ENCODE data around the gene ASPG. TPM values are rescaled to one million over a fixed set of nuclear protein-coding genes. Genes with fewer than 3 reads are reported as not detected.

Gene ASPG
- total RNA-seq, 2 donors from 2014 or later = 78.5 to 161 TPM

DNA sequence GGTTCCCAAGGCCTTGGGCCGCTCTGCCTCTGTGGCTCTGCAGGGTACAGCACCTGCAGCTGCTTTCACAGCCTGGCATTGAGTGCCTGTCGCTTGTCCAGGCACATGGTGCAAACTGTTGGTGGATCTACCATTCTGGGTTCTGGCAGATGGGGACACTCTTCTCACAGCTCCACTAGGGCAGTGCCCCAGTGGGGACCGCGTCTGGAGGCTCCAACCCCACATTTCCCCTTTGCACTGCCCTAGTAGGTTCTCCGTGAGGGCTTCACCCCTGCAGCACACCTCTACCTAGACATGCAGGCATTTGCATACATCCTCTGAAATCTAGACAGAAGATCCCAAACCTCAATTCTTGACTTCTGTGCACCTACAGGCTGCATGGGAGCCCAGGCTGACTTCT is 19.2 kb upstream of the ASPG start:
- H3K9me3 ChIP-seq = peaks cover 0 to 4% of the 10 kb centered on the region in 2 donors
- no peaks in the 10 kb centered on the region for H3K4me1 ChIP-seq
- no peaks in the 10 kb centered on the region for H3K36me3 ChIP-seq
- TF ChIP-seq, protein P1, sequence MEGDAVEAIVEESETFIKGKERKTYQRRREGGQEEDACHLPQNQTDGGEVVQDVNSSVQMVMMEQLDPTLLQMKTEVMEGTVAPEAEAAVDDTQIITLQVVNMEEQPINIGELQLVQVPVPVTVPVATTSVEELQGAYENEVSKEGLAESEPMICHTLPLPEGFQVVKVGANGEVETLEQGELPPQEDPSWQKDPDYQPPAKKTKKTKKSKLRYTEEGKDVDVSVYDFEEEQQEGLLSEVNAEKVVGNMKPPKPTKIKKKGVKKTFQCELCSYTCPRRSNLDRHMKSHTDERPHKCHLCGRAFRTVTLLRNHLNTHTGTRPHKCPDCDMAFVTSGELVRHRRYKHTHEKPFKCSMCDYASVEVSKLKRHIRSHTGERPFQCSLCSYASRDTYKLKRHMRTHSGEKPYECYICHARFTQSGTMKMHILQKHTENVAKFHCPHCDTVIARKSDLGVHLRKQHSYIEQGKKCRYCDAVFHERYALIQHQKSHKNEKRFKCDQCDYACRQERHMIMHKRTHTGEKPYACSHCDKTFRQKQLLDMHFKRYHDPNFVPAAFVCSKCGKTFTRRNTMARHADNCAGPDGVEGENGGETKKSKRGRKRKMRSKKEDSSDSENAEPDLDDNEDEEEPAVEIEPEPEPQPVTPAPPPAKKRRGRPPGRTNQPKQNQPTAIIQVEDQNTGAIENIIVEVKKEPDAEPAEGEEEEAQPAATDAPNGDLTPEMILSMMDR (IDR thresholded peaks at IDR 0.05) = no peak
- no peaks in the 10 kb centered on the region for H3K27me3 ChIP-seq
- DNase-seq (ENCODE audit: low spot score) = no peak
- H3K27ac ChIP-seq = no peak overlapping the region
- no peak overlapping the region for H3K4me3 ChIP-seq

DNA sequence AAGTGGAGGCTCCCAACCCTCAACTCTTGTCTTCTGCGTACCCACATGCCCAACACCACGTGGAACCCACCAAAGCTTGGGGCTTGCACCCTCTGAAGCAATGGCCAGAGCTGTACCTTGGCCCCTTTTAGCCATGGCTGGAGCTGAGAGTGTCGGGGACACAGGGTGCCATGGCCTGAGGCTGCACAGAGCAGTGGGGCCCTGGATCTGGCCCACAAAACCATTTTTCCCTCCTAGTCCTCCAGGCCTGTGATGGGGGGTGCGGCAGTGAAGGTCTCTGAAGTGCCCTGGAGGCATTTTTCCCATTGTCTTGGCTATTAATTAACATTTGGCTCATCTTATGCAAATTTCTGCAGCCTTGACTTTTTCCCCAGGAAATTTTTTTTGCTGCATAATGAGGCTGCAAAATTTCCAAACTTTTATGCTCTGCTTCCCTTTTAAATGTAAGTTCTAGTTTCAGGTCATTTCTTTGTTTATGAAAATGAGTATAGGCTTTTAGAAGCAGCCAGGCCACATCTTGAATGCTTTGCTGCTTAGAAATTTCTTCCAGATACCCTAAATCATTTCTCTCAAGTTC is 18.7 kb upstream of the ASPG start:
- Histone ChIP-seq H3K4me1 (no peaks in the 10 kb centered on the region), H3K27me3 (no peaks in the 10 kb centered on the region), H3K9me3 (peaks cover 0 to 4% of the 10 kb centered on the region in 2 donors), H3K27ac (no peak overlapping the region), H3K36me3 (no peaks in the 10 kb centered on the region), H3K4me3 (no peak overlapping the region)
- no peak for DNase-seq (ENCODE audit: low spot score)
- TF ChIP-seq, protein P1 (IDR thresholded peaks at IDR 0.05) = no peak

DNA sequence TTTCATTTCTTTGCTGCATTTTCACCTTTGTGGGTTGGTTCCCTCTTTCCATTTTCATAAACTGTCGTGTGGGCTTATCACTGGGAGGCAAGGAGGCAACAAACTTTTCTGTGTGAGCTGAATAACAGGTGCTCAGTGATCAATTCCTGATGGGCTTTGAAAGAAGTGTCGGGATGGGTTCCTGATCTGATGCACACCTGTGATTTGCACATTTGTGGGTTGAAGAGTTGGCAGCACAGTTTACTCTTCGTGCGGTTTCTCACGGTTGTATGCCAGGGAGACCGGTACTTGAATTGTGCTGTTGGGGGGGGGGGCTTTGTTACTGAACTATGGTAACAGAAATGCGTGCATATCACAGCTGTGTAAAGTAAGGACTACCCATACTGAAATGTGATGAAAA is 16.0 kb upstream of the ASPG start:
- Histone ChIP-seq H3K4me3 (no peak overlapping the region), H3K27ac (no peak overlapping the region), H3K36me3 (no peaks in the 10 kb centered on the region), H3K27me3 (no peaks in the 10 kb centered on the region), H3K4me1 (no peaks in the 10 kb centered on the region), H3K9me3 (peaks cover 0 to 14% of the 10 kb centered on the region in 2 donors)
- DNase-seq (ENCODE audit: low spot score) = no peak
- TF ChIP-seq, protein P1 (IDR thresholded peaks at IDR 0.05) = no peak

DNA sequence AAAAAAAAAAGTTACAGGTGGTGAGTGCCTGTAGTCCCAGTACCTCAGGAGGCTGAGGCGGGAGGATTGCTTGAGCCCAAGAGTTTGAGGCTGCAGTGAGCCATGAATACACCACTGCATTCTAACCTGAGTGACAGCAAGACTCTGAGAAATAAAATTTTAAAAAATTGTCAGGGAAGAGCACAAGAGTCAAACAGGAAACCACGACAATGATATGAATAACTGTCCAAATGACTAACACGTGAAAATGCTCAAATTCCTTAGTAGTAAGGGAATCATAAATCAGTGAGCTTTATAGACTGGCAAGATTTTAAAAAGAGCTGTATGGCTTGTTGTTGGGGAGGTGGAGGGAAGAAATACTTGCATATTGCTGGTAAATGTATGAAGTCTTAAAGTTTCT is 12.9 kb upstream of the ASPG start:
- Histone ChIP-seq H3K36me3 (no peaks in the 10 kb centered on the region), H3K27ac (no peak overlapping the region), H3K9me3 (peaks cover 0 to 10% of the 10 kb centered on the region in 2 donors), H3K4me3 (no peak overlapping the region), H3K4me1 (no peaks in the 10 kb centered on the region), H3K27me3 (no peaks in the 10 kb centered on the region)
- no peak for DNase-seq (ENCODE audit: low spot score)
- TF ChIP-seq, protein P1 (IDR thresholded peaks at IDR 0.05) = no peak

DNA sequence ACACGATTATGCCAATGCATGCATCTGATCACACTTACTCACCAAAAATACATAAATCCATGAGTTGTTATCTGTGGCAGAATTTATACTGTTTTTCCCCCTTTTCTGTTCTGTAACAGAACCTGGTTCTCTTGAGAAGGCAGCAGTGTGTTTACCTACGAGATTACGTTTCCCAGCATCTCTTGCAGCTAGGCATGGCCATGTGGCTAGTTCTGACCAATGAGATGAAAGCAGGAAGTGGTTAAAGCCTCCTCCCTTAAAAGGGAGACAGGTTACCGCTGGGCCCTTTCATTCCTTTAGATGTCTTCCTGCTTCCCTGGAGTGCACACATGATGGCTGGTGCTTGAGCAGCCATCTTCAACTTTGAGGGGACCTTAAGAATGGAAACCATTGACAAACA is 11.7 kb upstream of the ASPG start:
- H3K27me3 ChIP-seq = no peaks in the 10 kb centered on the region
- no peak overlapping the region for H3K4me3 ChIP-seq
- H3K36me3 ChIP-seq = no peaks in the 10 kb centered on the region
- DNase-seq (ENCODE audit: low spot score) = no peak
- H3K9me3 ChIP-seq = peaks cover 0 to 10% of the 10 kb centered on the region in 2 donors
- no peak overlapping the region for H3K27ac ChIP-seq
- no peaks in the 10 kb centered on the region for H3K4me1 ChIP-seq
- TF ChIP-seq, protein P1 (IDR thresholded peaks at IDR 0.05) = no peak

DNA sequence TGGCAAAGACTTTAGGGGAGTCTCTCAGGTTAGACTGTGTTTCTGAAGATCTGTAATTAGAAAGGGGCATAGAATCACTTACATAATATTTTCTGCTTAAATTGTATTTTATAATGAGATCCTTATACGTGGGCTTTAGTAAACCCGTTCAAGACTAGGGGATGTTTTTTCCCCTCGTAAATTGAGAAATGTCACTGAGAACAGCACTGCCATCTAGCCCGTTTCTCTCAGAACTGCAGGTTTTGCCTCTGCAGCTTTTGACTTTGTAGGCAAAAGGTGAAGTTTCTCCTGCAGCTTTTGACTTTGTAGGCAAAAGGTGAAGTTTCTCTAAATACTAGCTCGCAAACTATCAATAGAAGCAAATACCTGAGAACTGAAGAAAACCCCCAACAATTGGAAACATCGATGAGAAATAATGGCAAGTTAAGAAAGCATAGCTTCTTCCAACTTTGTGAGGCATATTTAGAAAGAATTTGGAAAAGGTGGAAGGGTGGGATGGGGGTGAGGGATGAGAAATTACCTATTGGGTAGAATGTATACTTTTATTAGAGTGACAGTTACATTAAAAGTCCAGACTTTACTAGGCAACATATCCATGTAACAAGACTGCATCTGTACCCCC is 9.9 kb upstream of the ASPG start:
- TF ChIP-seq, protein P1 (IDR thresholded peaks at IDR 0.05) = peak in 1 of 2 donors; percentile 57
- H3K9me3 ChIP-seq = peaks cover 0 to 10% of the 10 kb centered on the region in 2 donors

More for the DNA sequence above, 9.9 kb upstream of the ASPG start:
- no peaks in the 10 kb centered on the region for H3K27me3 ChIP-seq
- H3K4me3 ChIP-seq = no peak overlapping the region
- H3K36me3 ChIP-seq = no peaks in the 10 kb centered on the region
- no peaks in the 10 kb centered on the region for H3K4me1 ChIP-seq
- DNase-seq (ENCODE audit: low spot score) = no peak
- no peak overlapping the region for H3K27ac ChIP-seq
